ENCODE results near the gene ATP1A2.

DNA sequence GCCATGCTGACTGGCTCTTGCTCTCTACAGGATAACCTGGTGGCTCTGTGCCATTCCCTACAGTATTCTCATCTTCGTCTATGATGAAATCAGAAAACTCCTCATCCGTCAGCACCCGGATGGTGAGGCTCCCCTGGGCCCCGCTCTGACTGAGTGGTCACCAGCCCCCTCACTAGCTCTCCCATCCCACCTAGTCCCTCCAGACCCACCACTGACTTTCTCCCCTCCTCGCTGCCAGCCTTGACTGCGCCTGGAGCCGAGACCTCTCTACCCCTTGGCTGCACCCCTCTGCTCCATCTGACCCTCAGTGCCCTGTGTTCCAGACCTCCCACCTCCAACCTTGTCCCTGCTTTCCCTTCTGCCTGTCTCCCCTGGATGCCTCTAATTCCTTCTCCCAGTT is 70.7 kb downstream of the ATP1A2 start:
- TF ChIP-seq GATA2 (IDR thresholded peaks at IDR 0.05; ENCODE audit: low read depth, low read length) (no peak), GATA3 (IDR thresholded peaks at IDR 0.05; ENCODE audit: low read depth, low read length) (no peak)

Data from SH-SY5Y (cell line).